Measurements from ENCODE around the gene SLC35F3.

The SLC35F3 gene

GRCh38 chr1:234040446-234041317 lies 136.2 kb downstream of the SLC35F3 start:
- DNase-seq (ENCODE audit: low spot score) = no peak

DNA sequence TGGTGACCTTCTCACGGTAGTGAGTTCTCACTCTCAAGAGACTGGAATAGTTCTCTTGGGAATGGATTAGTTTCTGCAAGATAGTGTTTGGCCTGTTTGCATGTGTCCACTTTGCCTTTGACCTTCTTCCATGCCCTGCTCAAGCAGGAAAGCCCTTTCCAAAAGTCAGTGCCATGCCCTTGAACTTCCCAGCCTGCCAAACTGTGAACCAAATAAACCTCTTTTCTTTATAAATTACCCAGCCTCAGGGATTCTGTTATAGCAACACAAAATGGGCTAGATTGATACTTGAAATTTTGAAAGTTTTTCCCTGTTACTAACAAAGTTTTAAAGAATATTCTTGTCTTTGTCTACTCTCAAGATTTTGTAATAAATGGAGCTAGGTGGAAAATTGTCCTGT lies 139.6 kb downstream of the SLC35F3 start:
- no peak for DNase-seq (ENCODE audit: low spot score)

DNA sequence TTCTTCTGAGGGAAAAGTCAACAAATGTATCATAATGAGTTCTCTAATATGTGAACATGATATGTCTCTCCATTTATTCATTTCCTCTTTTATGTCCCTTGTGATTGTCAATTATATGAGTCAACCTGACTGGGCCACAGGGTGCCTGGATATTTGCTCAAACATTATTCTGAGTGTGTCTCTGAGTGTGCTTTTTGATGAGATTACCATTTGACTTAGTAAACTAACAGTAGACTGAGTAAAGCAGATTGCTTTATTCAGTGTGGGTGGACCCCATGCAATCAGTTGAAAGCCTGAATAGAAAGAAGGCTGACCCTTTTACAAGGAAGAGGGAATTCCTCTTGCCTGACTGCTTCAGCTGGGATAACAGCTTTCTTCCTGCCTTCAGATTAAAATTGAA lies 142.6 kb downstream of the SLC35F3 start:
- no peak for DNase-seq (ENCODE audit: low spot score)

DNA sequence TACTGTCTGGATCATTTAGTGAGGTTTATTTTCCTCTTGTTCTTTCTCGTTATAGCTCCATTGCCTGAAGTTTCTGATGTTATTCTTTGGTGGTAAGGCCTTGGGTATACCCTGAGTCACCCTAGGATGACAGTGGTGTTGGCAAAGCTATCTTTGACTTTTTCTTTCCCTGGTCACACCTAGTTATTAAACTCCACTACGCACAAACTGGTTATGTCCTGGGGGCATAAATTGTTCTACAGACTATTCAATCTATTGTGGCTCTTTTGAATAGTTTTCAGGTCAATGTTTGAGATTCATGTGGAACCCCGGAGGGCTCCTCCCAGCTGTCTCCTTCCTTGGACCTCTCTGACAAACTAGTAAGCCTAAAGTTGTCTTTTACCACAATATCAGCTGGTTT lies 157.7 kb downstream of the SLC35F3 start:
- DNase-seq (ENCODE audit: low spot score) = no peak

GRCh38 chr1:234065794-234066447 lies 161.4 kb downstream of the SLC35F3 start:
- DNase-seq (ENCODE audit: low spot score) = peak; percentile 66

- DNase-seq (ENCODE audit: low spot score) = no peak
Measured at GRCh38 chr1:234067581-234068337, 163.3 kb downstream of the SLC35F3 start.

DNA sequence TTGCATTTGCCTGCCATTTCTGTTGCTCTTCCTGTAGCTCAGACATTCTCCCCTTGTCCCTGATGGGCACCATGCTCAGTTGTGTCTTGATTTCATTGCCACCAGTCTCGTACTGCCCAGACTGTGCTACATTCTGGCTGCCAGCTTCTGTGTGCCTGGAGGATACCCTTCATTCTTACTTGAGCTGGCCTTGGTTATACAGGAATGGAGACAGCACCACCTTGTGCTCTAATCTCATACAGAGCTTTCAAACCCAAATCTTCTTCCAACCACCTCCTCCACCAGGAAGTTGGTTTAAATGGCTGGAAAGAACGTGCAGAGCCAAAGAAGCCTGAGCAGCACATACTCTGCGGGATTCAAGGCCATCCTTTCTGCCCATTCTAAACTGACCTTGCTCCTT lies 165.3 kb downstream of the SLC35F3 start:
- peak; percentile 5 for DNase-seq (ENCODE audit: low spot score)

DNA sequence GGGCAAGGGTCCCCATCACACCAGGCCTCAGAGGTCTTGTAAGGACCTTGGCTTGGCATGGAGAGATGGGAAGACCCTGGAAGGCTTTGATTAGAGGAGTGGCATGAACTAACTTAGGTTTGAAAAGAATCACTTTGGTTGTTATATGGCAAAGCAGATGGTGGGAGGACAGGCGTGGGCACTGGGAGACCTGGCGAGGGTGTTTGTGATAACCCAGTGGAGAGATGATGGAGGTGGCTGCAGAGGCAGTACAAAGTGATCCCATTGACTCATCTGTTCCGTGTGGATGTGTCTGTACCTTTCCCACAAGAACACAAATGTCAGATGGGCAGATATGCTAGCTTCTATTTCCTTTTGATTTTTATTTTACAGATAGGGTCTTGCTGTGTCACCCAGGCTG lies 168.3 kb downstream of the SLC35F3 start:
- DNase-seq (ENCODE audit: low spot score) = no peak

GRCh38 chr1:234078143-234078542 lies 173.7 kb downstream of the SLC35F3 start:
- no peak for DNase-seq (ENCODE audit: low spot score)

DNA sequence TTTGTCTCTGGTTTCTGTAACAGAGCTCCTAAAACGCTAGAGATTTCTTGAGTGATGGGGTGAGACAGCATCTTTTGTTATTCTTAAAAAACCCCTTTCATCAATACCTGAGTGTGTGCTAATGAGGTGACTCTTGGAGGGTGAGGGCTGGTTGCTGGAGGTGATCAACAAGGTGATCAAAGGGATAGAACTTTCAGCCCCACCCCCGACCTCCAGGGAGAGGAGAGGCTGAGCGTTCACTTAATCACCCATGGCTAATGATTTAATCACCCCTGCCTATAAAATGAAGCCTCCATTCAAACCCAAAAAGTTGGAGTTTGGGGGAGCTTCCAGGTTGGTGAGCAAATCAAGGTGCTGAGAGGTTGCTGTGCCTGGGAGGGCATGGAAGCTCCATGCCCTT lies 175.4 kb downstream of the SLC35F3 start:
- DNase-seq (ENCODE audit: low spot score) = no peak

GRCh38 chr1:234083460-234083859 lies 179.0 kb downstream of the SLC35F3 start:
- no peak for DNase-seq (ENCODE audit: low spot score)

GRCh38 chr1:234089396-234089795 lies 184.9 kb downstream of the SLC35F3 start:
- peak; percentile 15 for DNase-seq (ENCODE audit: low spot score)

DNA sequence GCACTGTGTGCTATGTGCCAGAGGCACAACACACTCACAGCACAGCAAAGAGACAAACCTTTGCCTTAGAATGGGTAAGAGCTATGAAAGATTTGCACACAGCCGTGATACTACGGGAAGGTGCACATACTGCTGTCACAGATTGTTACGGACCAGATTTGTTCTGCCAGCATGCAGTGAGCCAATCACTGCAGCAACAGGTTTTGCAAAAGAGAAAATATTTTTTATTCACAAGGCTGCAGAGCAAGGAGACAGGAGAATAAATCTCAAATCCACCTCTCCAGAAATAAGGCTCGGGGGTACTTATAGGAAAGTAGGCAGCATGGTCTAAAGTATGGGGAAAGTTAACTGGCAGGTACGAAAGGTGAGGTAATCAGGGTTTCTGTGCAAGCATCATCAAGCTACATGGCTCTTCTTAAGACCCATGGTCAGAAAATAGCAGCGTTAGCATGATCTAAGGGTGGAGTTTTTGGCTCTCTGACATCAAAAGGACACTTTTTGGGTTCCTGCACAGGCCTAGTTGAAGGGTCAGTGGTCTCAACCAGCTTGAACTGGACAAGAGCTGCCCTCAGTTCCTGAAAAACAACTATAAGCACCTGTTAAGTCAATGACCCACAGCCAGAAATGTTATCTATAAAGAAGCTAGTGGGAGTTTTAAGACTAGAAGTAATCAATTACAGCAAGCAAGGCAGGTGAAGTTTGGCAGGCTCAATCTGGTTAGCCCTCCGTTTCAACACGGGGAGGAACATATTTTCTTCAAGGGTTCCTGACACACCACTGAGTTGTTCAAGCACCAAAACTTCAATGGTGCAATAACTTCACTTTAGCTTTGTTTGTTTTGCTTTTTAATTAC lies 186.0 kb downstream of the SLC35F3 start:
- no peak for DNase-seq (ENCODE audit: low spot score)

- DNase-seq (ENCODE audit: low spot score) = no peak
Measured at GRCh38 chr1:234091065-234091401, 186.6 kb downstream of the SLC35F3 start.

GRCh38 chr1:234091876-234092275 lies 187.4 kb downstream of the SLC35F3 start:
- DNase-seq (ENCODE audit: low spot score) = no peak

DNA sequence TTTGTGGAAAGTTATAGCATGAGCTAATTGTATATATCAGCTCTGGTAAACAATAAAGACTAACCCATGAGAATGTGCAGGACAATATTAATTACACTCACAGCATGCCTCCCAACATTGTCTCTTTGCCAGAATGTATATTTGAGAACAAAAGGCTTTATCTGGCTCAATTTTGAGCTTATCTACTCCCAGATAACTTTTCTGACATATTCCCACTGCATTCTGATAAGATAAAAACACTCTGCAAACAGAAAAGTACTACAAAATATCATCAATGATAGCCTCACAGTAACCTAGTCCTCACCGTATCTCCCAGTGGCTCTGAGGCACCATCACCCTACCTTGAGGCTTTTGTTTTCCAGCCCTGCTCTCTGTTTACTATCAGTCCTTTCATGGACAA lies 188.6 kb downstream of the SLC35F3 start:
- DNase-seq (ENCODE audit: low spot score) = no peak

GRCh38 chr1:234093741-234094140 lies 189.3 kb downstream of the SLC35F3 start:
- DNase-seq (ENCODE audit: low spot score) = no peak

DNA sequence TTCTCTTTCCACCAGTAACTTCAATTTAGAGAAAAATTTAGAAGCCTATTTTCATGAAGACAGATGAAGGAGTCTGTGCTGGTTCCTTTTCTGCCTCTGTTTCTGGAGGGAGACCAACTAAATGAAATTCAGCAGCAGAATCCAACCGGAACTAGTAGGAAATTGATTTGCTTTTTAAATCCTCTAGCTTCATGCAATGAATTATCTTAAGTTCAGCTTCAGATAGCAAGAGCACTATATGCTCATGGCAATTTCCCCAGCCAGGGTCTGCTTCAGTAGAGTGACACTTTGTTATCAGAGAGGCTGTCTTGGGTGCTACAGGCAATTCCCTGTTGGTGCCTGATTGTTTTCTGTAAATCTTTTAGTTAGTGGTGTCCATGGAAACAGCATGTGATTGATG lies 189.7 kb downstream of the SLC35F3 start:
- DNase-seq (ENCODE audit: low spot score) = no peak

- no peak for DNase-seq (ENCODE audit: low spot score)
Measured at GRCh38 chr1:234096161-234096770, 191.8 kb downstream of the SLC35F3 start.

DNA sequence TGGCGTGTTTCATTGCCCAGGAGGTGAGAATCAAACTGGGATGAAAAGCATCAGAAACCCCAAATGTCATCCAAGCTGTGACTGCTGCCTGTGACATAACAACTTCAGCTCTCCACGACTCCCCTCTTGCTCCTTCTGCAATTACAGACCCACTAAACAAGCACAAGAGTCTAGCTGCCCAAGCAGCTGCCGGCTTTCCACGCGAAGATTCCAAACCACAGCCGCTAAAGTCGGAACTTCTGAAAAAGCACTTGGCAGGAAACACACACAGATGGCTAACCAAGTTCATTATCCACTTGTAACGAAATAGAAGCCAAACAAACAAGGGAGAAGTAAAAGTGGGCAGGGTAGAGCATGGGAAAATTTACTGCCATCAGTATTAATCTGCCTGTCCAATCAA lies 198.1 kb downstream of the SLC35F3 start:
- DNase-seq (ENCODE audit: low spot score) = no peak

GRCh38 chr1:234103198-234103597 lies 198.7 kb downstream of the SLC35F3 start:
- no peak for DNase-seq (ENCODE audit: low spot score)

- DNase-seq (ENCODE audit: low spot score) = no peak
Measured at GRCh38 chr1:234106032-234106431, 201.6 kb downstream of the SLC35F3 start.

Measured in NAMALWA (cell line).